Activated naive CD4-positive, alpha-beta T cell treated with anti-CD3 and anti-CD28 coated beads, Interleukin-2, amount 50 U/mL, for 72 hours (primary cell): Measurements from ENCODE around the gene RASGRF2. TPM values are rescaled to one million over a fixed set of nuclear protein-coding genes. Genes with fewer than 3 reads are reported as not detected.

Experiments
- ATAC-seq, 2 donors: fragments of 150-1000 bp; cut with Tn5 transposase; 2 replicates each; pipeline ENCODE4 v1.10.0; 2021; ENCODE audit warnings: mild to moderate bottlenecking in 2 of 2, moderate library complexity in 2 of 2
- DNase-seq, 2 donors: peaks; one replicate each; pipeline ENCODE4 v3.0.0; 2021 to 2022; ENCODE audit warnings: low spot score in 2 of 2
- H3K27ac Mint-ChIP-seq, 2 donors: one replicate each; pipeline ENCODE4 v1.8.0; 2022; ENCODE audit warnings: mild to moderate bottlenecking in 2 of 2, mixed read lengths in 2 of 2
- H3K36me3 Mint-ChIP-seq, 2 donors: one replicate each; pipeline ENCODE4 v1.8.0; 2022; ENCODE audit warnings: mixed read lengths in 2 of 2
- H3K9me3 Mint-ChIP-seq, 2 donors: one replicate each; pipeline ENCODE4 v1.8.0; 2022; ENCODE audit warnings: mixed read lengths in 2 of 2
- total RNA-seq, 2 donors: library from RNA; stranded (reverse); gene quantifications; one replicate each; pipeline ENCODE4 v1.2.3, GENCODE V29; 2022

RASGRF2 gene
- total RNA-seq, 2 donors from 2014 or later: 13.4 to 14.5 TPM

GRCh38 chr5:80936881-80937280 lies 23.3 kb upstream of the RASGRF2 start:
- DNase-seq (no peak), ATAC-seq (no peak)
- H3K9me3 Mint-ChIP-seq: peaks cover 0 to 8% of the 10 kb centered on the region in 2 donors
- H3K36me3 Mint-ChIP-seq: no peaks in the 10 kb centered on the region
- no peak overlapping the region for H3K27ac Mint-ChIP-seq

GRCh38 chr5:80937584-80938356 lies 22.4 kb upstream of the RASGRF2 start:
- Mint-ChIP-seq H3K27ac (no peak overlapping the region), H3K36me3 (no peaks in the 10 kb centered on the region), H3K9me3 (peaks cover 0 to 8% of the 10 kb centered on the region in 2 donors)
- DNase-seq (no peak), ATAC-seq (no peak)

GRCh38 chr5:80941496-80941895 lies 18.7 kb upstream of the RASGRF2 start:
- H3K9me3 Mint-ChIP-seq: peaks cover 5 to 16% of the 10 kb centered on the region in 2 donors
- no peaks in the 10 kb centered on the region for H3K36me3 Mint-ChIP-seq
- ATAC-seq: no peak
- no peak for DNase-seq
- no peak overlapping the region for H3K27ac Mint-ChIP-seq

- Mint-ChIP-seq H3K9me3 (peaks cover 5 to 7% of the 10 kb centered on the region in 2 donors), H3K27ac (no peak overlapping the region), H3K36me3 (no peaks in the 10 kb centered on the region)
- DNase-seq (no peak), ATAC-seq (no peak)
These were observed 8.8 kb upstream of the RASGRF2 start for GRCh38 chr5:80951366-80951765.

GRCh38 chr5:80953587-80953986 lies 6.6 kb upstream of the RASGRF2 start:
- H3K36me3 Mint-ChIP-seq: no peaks in the 10 kb centered on the region
- no peak for ATAC-seq
- no peak for DNase-seq
- H3K27ac Mint-ChIP-seq: no peak overlapping the region
- peaks cover 0 to 3% of the 10 kb centered on the region in 2 donors for H3K9me3 Mint-ChIP-seq

GRCh38 chr5:80955082-80955590 lies 5.0 kb upstream of the RASGRF2 start:
- no peak for ATAC-seq
- no peak for DNase-seq
- Mint-ChIP-seq H3K9me3 (peaks cover 0 to 3% of the 10 kb centered on the region in 2 donors), H3K27ac (no peak overlapping the region), H3K36me3 (peaks cover 8% of the 10 kb centered on the region in 2 donors)

GRCh38 chr5:80956272-80956671 lies 3.9 kb upstream of the RASGRF2 start:
- DNase-seq (no peak), ATAC-seq (no peak)
- Mint-ChIP-seq H3K9me3 (peaks cover 0 to 3% of the 10 kb centered on the region in 2 donors), H3K27ac (no peak overlapping the region), H3K36me3 (peaks cover 12 to 13% of the 10 kb centered on the region in 2 donors)

- ATAC-seq (no peak), DNase-seq (no peak)
- Mint-ChIP-seq H3K36me3 (peaks cover 13 to 19% of the 10 kb centered on the region in 2 donors), H3K9me3 (no peaks in the 10 kb centered on the region), H3K27ac (peak overlapping the region in 1 of 2 donors; percentile 58)
These were observed 3.0 kb upstream of the RASGRF2 start for GRCh38 chr5:80957031-80957761.

- Mint-ChIP-seq H3K9me3 (no peaks in the 10 kb centered on the region), H3K27ac (no peak overlapping the region)
- ATAC-seq: no peak
These were observed 1.5 kb upstream of the RASGRF2 start for GRCh38 chr5:80958616-80959015.

GRCh38 chr5:80959138-80959537 lies 1.0 kb upstream of the RASGRF2 start:
- Mint-ChIP-seq H3K27ac (peak overlapping the region in 1 of 2 donors; percentile 56), H3K36me3 (peaks cover 13 to 19% of the 10 kb centered on the region in 2 donors), H3K9me3 (no peaks in the 10 kb centered on the region)
- ATAC-seq (no peak), DNase-seq (no peak)

More at GRCh38 chr5:80958616-80959015, 1.5 kb upstream of the RASGRF2 start:
- no peak for DNase-seq
- H3K36me3 Mint-ChIP-seq: peaks cover 13 to 19% of the 10 kb centered on the region in 2 donors

- peak; percentile 50 to 68 for DNase-seq
- H3K27ac Mint-ChIP-seq: peak overlapping the region; percentile 70 to 78
- peaks cover 13 to 19% of the 10 kb centered on the region in 2 donors for H3K36me3 Mint-ChIP-seq
- peak; percentile 51 to 60 for ATAC-seq
- H3K9me3 Mint-ChIP-seq: no peaks in the 10 kb centered on the region
These were observed 590 bp downstream of the RASGRF2 start for GRCh38 chr5:80960531-80961375.

- Mint-ChIP-seq H3K9me3 (no peaks in the 10 kb centered on the region), H3K27ac (peak overlapping the region; percentile 70 to 78), H3K36me3 (peaks cover 13 to 19% of the 10 kb centered on the region in 2 donors)
- ATAC-seq (peak; percentile 63 to 79), DNase-seq (peak in 1 of 2 donors; percentile 47)
These were observed 1.5 kb downstream of the RASGRF2 start for GRCh38 chr5:80961376-80962281.

GRCh38 chr5:80962630-80963520 lies 2.7 kb downstream of the RASGRF2 start:
- Mint-ChIP-seq H3K36me3 (peaks cover 13 to 19% of the 10 kb centered on the region in 2 donors), H3K9me3 (no peaks in the 10 kb centered on the region), H3K27ac (peak overlapping the region in 1 of 2 donors; percentile 28)
- no peak for DNase-seq
- ATAC-seq: no peak

GRCh38 chr5:80963521-80963895 lies 3.3 kb downstream of the RASGRF2 start:
- Mint-ChIP-seq H3K27ac (peak overlapping the region in 1 of 2 donors; percentile 28), H3K9me3 (no peaks in the 10 kb centered on the region), H3K36me3 (peaks cover 19% of the 10 kb centered on the region in 2 donors)
- DNase-seq (no peak), ATAC-seq (no peak)
